HEK293 (cell line): Measurements from ENCODE around the gene PRR11.

Experiments
- CTCF ChIP-seq: fragments of 450-650 bp; formaldehyde crosslinking; IDR thresholded peaks from 2 replicates; pipeline ENCODE4 v1.5.1; 2016; ENCODE audit warnings: missing biosample characterization, missing genetic modification characterization
- GLIS2 ChIP-seq: fragments of 450-650 bp; formaldehyde crosslinking; IDR thresholded peaks from 2 replicates; pipeline ENCODE4 v1.5.1; 2016; ENCODE audit warnings: missing biosample characterization, missing genetic modification characterization
- REST ChIP-seq: fragments of 450-650 bp; formaldehyde crosslinking; IDR thresholded peaks from 2 replicates; pipeline ENCODE4 v1.5.1; 2016; ENCODE audit warnings: missing biosample characterization, missing genetic modification characterization
- TCF7L2 ChIP-seq: IDR thresholded peaks from 2 replicates; pipeline ENCODE4 v1.6.1; 2011; ENCODE audit warnings: low read depth, mild to moderate bottlenecking, inconsistent platforms, low read length, moderate library complexity, borderline replicate concordance
- YY1 ChIP-seq: fragments of 450-650 bp; formaldehyde crosslinking; IDR thresholded peaks from 2 replicates; pipeline ENCODE4 v1.5.1; 2018; ENCODE audit warnings: missing biosample characterization, missing genetic modification characterization
- ZNF133 ChIP-seq: fragments of 450-650 bp; formaldehyde crosslinking; IDR thresholded peaks from 2 replicates; pipeline ENCODE4 v1.5.1; 2016; ENCODE audit warnings: missing biosample characterization, missing genetic modification characterization
- ZNF146 ChIP-seq: fragments of 450-650 bp; formaldehyde crosslinking; IDR thresholded peaks from 2 replicates; pipeline ENCODE4 v1.5.1; 2016; ENCODE audit warnings: missing biosample characterization, missing genetic modification characterization
- ZNF174 ChIP-seq: fragments of 450-650 bp; formaldehyde crosslinking; IDR thresholded peaks from 2 replicates; pipeline ENCODE4 v1.5.0; 2017; ENCODE audit warnings: missing biosample characterization, mild to moderate bottlenecking, missing genetic modification characterization
- ZNF184 ChIP-seq: fragments of 450-650 bp; IDR thresholded peaks from 2 replicates; pipeline ENCODE4 v1.5.1; 2018; ENCODE audit warnings: missing biosample characterization, mild to moderate bottlenecking, missing genetic modification characterization
- ZNF324 ChIP-seq: fragments of 450-650 bp; formaldehyde crosslinking; IDR thresholded peaks from 2 replicates; pipeline ENCODE4 v1.5.1; 2016; ENCODE audit warnings: missing biosample characterization, missing genetic modification characterization
- ZNF350 ChIP-seq: fragments of 450-650 bp; formaldehyde crosslinking; IDR thresholded peaks from 2 replicates; pipeline ENCODE4 v1.5.0; 2017; ENCODE audit warnings: missing biosample characterization, mild to moderate bottlenecking, missing genetic modification characterization
- TF ChIP-seq, protein P1 (sequence below): fragments of 450-650 bp; formaldehyde crosslinking; IDR thresholded peaks from 2 replicates; pipeline ENCODE4 v1.5.1; 2017; ENCODE audit warnings: missing biosample characterization, mild to moderate bottlenecking, missing genetic modification characterization, moderate library complexity
- TF ChIP-seq, protein P2 (sequence below): fragments of 450-650 bp; formaldehyde crosslinking; IDR thresholded peaks from 2 replicates; pipeline ENCODE4 v1.5.1; 2016; ENCODE audit warnings: missing biosample characterization, missing genetic modification characterization

GRCh38 chr17:59151591-59151990, 4.0 kb upstream of the PRR11 start:
- TF ChIP-seq YY1 (tag by site-specific recombination) (no peak), ZNF174 (no peak), CTCF (tag by site-specific recombination) (no peak), ZNF350 (no peak), GLIS2 (no peak), ZNF146 (no peak), ZNF133 (no peak), ZNF324 (tag by site-specific recombination) (no peak), REST (no peak), TCF7L2 (no peak), ZNF184 (no peak)
- TF ChIP-seq, protein P1, sequence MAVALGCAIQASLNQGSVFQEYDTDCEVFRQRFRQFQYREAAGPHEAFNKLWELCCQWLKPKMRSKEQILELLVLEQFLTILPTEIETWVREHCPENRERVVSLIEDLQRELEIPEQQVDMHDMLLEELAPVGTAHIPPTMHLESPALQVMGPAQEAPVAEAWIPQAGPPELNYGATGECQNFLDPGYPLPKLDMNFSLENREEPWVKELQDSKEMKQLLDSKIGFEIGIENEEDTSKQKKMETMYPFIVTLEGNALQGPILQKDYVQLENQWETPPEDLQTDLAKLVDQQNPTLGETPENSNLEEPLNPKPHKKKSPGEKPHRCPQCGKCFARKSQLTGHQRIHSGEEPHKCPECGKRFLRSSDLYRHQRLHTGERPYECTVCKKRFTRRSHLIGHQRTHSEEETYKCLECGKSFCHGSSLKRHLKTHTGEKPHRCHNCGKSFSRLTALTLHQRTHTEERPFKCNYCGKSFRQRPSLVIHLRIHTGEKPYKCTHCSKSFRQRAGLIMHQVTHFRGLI (tag by site-specific recombination) = no peak
- TF ChIP-seq, protein P2, sequence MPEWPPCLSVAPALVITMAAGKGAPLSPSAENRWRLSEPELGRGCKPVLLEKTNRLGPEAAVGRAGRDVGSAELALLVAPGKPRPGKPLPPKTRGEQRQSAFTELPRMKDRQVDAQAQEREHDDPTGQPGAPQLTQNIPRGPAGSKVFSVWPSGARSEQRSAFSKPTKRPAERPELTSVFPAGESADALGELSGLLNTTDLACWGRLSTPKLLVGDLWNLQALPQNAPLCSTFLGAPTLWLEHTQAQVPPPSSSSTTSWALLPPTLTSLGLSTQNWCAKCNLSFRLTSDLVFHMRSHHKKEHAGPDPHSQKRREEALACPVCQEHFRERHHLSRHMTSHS = no peak
